ENCODE results near the gene ZBTB7A. TPM values are rescaled to one million over a fixed set of nuclear protein-coding genes. Genes with fewer than 3 reads are reported as not detected.

ZBTB7A gene
- total RNA-seq, 4 donors from 2014 or later = 60.5 to 187 (median 81.2) TPM

GRCh38 chr19:4032436-4032835 is 34.3 kb downstream of the ZBTB7A start:
- H3K27me3 ChIP-seq = no peaks in the 10 kb centered on the region
- peaks cover 18 to 96% (median 30%) of the 10 kb centered on the region in 3 donors for H3K36me3 ChIP-seq
- WGBS, 2 donors = 72% methylated on average over 13 of the region's 16 CpGs; no CpG with 5 or more reads in 1 of the 2 donors
- no peak for TF ChIP-seq POLR2A (IDR thresholded peaks at IDR 0.05)
- TF ChIP-seq, protein P1, sequence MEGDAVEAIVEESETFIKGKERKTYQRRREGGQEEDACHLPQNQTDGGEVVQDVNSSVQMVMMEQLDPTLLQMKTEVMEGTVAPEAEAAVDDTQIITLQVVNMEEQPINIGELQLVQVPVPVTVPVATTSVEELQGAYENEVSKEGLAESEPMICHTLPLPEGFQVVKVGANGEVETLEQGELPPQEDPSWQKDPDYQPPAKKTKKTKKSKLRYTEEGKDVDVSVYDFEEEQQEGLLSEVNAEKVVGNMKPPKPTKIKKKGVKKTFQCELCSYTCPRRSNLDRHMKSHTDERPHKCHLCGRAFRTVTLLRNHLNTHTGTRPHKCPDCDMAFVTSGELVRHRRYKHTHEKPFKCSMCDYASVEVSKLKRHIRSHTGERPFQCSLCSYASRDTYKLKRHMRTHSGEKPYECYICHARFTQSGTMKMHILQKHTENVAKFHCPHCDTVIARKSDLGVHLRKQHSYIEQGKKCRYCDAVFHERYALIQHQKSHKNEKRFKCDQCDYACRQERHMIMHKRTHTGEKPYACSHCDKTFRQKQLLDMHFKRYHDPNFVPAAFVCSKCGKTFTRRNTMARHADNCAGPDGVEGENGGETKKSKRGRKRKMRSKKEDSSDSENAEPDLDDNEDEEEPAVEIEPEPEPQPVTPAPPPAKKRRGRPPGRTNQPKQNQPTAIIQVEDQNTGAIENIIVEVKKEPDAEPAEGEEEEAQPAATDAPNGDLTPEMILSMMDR (IDR thresholded peaks at IDR 0.05) = no peak
- no peaks in the 10 kb centered on the region for H3K4me1 ChIP-seq
- no peak overlapping the region for H3K4me3 ChIP-seq
- intact Hi-C loops (cut with DNase I) = no loop called here
- no peaks in the 10 kb centered on the region for H3K9me3 ChIP-seq
- no peak overlapping the region for H3K27ac ChIP-seq
- no peak for DNase-seq

DNA sequence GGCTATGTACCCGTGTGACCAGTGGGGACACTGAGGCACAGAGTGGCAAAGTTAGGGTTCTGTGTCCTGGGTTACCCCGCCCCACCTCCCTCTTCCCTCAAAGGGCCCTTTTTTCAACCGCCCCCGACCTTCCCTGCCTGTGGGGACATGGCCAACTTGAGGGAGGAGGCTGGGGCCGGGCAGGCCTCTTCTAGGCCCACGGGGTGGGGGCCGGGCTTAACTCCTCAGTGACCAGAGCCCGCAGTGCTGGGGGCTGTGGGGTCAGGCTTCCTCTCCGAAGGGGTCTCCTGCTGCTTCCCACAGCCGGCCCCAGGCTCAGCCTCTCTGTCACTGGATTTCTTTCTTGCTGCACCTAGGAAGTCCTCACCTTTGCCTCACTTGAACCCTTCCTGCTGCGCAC is 35.3 kb downstream of the ZBTB7A start:
- Histone ChIP-seq H3K36me3 (peaks cover 10 to 96% (median 27%) of the 10 kb centered on the region in 3 donors), H3K27me3 (no peaks in the 10 kb centered on the region), H3K4me3 (no peak overlapping the region), H3K4me1 (no peaks in the 10 kb centered on the region), H3K9me3 (no peaks in the 10 kb centered on the region), H3K27ac (no peak overlapping the region)
- DNase-seq = no peak
- TF ChIP-seq POLR2A (IDR thresholded peaks at IDR 0.05) = no peak
- TF ChIP-seq, protein P1 (IDR thresholded peaks at IDR 0.05) = no peak
- WGBS, 2 donors = 64 to 73% methylated on average over 3 to 4 of the region's 11 CpGs
- intact Hi-C loops (cut with DNase I) = no loop called here

- WGBS, 2 donors = no CpG with 5 or more reads among the region's 9 CpGs
- H3K27me3 ChIP-seq = no peaks in the 10 kb centered on the region
- no peaks in the 10 kb centered on the region for H3K4me1 ChIP-seq
- no peaks in the 10 kb centered on the region for H3K9me3 ChIP-seq
- intact Hi-C loops (cut with DNase I) = no loop called here
- H3K27ac ChIP-seq = no peak overlapping the region
- H3K4me3 ChIP-seq = no peak overlapping the region
- no peak for DNase-seq
- peaks cover 10 to 97% (median 27%) of the 10 kb centered on the region in 3 donors for H3K36me3 ChIP-seq
- TF ChIP-seq POLR2A (IDR thresholded peaks at IDR 0.05) = no peak
- TF ChIP-seq, protein P1 (IDR thresholded peaks at IDR 0.05) = no peak
These were observed 35.7 kb downstream of the ZBTB7A start for GRCh38 chr19:4030981-4031380.

- DNase-seq = no peak
- Histone ChIP-seq H3K4me1 (no peaks in the 10 kb centered on the region), H3K36me3 (peaks cover 10 to 99% (median 28%) of the 10 kb centered on the region in 3 donors), H3K27me3 (no peaks in the 10 kb centered on the region), H3K4me3 (no peak overlapping the region), H3K9me3 (no peaks in the 10 kb centered on the region), H3K27ac (no peak overlapping the region)
- intact Hi-C loops (cut with DNase I) = no loop called here
- WGBS, 2 donors = 95% methylated on average over 6 of the region's 6 CpGs; no CpG with 5 or more reads in 1 of the 2 donors
- no peak for TF ChIP-seq POLR2A (IDR thresholded peaks at IDR 0.05)
- TF ChIP-seq, protein P1 (IDR thresholded peaks at IDR 0.05) = no peak
These were observed 36.1 kb downstream of the ZBTB7A start for GRCh38 chr19:4030552-4030951.

- H3K36me3 ChIP-seq = peaks cover 18 to 99% (median 34%) of the 10 kb centered on the region in 3 donors
These were observed 37.5 kb downstream of the ZBTB7A start for GRCh38 chr19:4029247-4029614.

More at GRCh38 chr19:4029247-4029614, 37.5 kb downstream of the ZBTB7A start:
- no peaks in the 10 kb centered on the region for H3K4me1 ChIP-seq
- TF ChIP-seq, protein P1 (IDR thresholded peaks at IDR 0.05) = no peak
- TF ChIP-seq POLR2A (IDR thresholded peaks at IDR 0.05) = no peak
- no peaks in the 10 kb centered on the region for H3K9me3 ChIP-seq
- intact Hi-C loops (cut with DNase I) = no loop called here
- WGBS, 2 donors = 96 to 100% methylated on average over 1 to 16 of the region's 18 CpGs
- H3K27me3 ChIP-seq = no peaks in the 10 kb centered on the region
- H3K4me3 ChIP-seq = no peak overlapping the region
- no peak for DNase-seq
- H3K27ac ChIP-seq = no peak overlapping the region

Measured in esophagus squamous epithelium (tissue), 5 donors.